KMS-11 (cell line): ENCODE data around the gene ATP6V1B1.

Experiments used
- H2AFZ ChIP-seq: fragments of 200-600 bp; sonication (generic); 2 replicates; pipeline ENCODE4 v1.6.1; 2016; ENCODE audit warnings: antibody characterized with exemption, mixed run types, low read depth
- H3K27ac ChIP-seq: fragments of 200-600 bp; sonication (generic); 2 replicates; pipeline ENCODE4 v1.6.1; 2016; ENCODE audit warnings: mild to moderate bottlenecking, mixed run types
- H3K27me3 ChIP-seq: fragments of 200-600 bp; sonication (generic); 2 replicates; pipeline ENCODE4 v1.6.1; 2017; ENCODE audit warnings: mild to moderate bottlenecking, low read depth, mixed run types, moderate library complexity; ENCODE audit not compliant: insufficient read depth
- H3K36me3 ChIP-seq: fragments of 200-600 bp; sonication (generic); 2 replicates; pipeline ENCODE4 v1.6.1; 2017; ENCODE audit warnings: mild to moderate bottlenecking, mixed run types; ENCODE audit not compliant: insufficient read depth
- H3K4me1 ChIP-seq: fragments of 200-600 bp; sonication (generic); 2 replicates; pipeline ENCODE4 v1.6.1; 2016; ENCODE audit warnings: mild to moderate bottlenecking, low read depth, mixed run types; ENCODE audit not compliant: poor library complexity, severe bottlenecking
- H3K4me2 ChIP-seq: fragments of 200-600 bp; sonication (generic); 2 replicates; pipeline ENCODE4 v1.7.0; 2016; ENCODE audit warnings: mild to moderate bottlenecking, mixed run types
- H3K4me3 ChIP-seq: fragments of 200-600 bp; sonication (generic); IDR thresholded peaks from 2 replicates; pipeline ENCODE4 v1.6.1; 2017; ENCODE audit warnings: low read depth, low read length, mixed read lengths; ENCODE audit not compliant: insufficient read depth
- H3K79me2 ChIP-seq: fragments of 200-600 bp; sonication (generic); 2 replicates; pipeline ENCODE4 v1.6.1; 2016; ENCODE audit warnings: low read depth, mixed run types; ENCODE audit not compliant: insufficient read depth
- H3K9ac ChIP-seq: fragments of 200-600 bp; sonication (generic); 2 replicates; pipeline ENCODE4 v1.6.1; 2016; ENCODE audit warnings: mild to moderate bottlenecking, mixed run types
- H4K20me1 ChIP-seq: fragments of 200-600 bp; sonication (generic); 2 replicates; pipeline ENCODE4 v1.6.1; 2016; ENCODE audit warnings: mild to moderate bottlenecking, mixed run types; ENCODE audit not compliant: insufficient read depth
- CTCF ChIP-seq: fragments of 200-600 bp; sonication (generic); conservative IDR thresholded peaks from 2 replicates; pipeline ENCODE4 v1.6.1; 2017; ENCODE audit warnings: low read depth, mild to moderate bottlenecking, antibody characterized with exemption, low read length, moderate library complexity, mixed read lengths

The ATP6V1B1 gene

GRCh38 chr2:70960833-70961647, 25.3 kb downstream of the ATP6V1B1 start:
- H3K4me1 ChIP-seq, result no peaks in the 10 kb centered on the region
- H4K20me1 ChIP-seq, result no peaks in the 10 kb centered on the region
- no peak overlapping the region for H3K4me3 ChIP-seq
- no peak overlapping the region for H3K4me2 ChIP-seq
- H3K36me3 ChIP-seq, result no peaks in the 10 kb centered on the region
- TF ChIP-seq CTCF, result no peak
- H3K79me2 ChIP-seq, result no peaks in the 10 kb centered on the region
- peaks cover 6% of the 10 kb centered on the region for H3K27me3 ChIP-seq
- no peak overlapping the region for H3K27ac ChIP-seq
- H3K9ac ChIP-seq, result no peak overlapping the region
- H2AFZ ChIP-seq, result no peak overlapping the region

GRCh38 chr2:70961648-70961994, 25.9 kb downstream of the ATP6V1B1 start:
- H3K36me3 ChIP-seq, result no peaks in the 10 kb centered on the region
- H3K27me3 ChIP-seq, result peaks cover 6% of the 10 kb centered on the region
- H2AFZ ChIP-seq, result no peak overlapping the region
- no peak overlapping the region for H3K4me2 ChIP-seq
- H3K4me3 ChIP-seq, result no peak overlapping the region
- no peaks in the 10 kb centered on the region for H3K79me2 ChIP-seq
- H3K4me1 ChIP-seq, result no peaks in the 10 kb centered on the region
- H3K9ac ChIP-seq, result no peak overlapping the region
- TF ChIP-seq CTCF, result no peak
- H3K27ac ChIP-seq, result no peak overlapping the region
- no peaks in the 10 kb centered on the region for H4K20me1 ChIP-seq

GRCh38 chr2:70962211-70962884, 26.6 kb downstream of the ATP6V1B1 start:
- Histone ChIP-seq H3K4me2 (no peak overlapping the region), H4K20me1 (no peaks in the 10 kb centered on the region), H3K4me1 (no peaks in the 10 kb centered on the region), H3K4me3 (no peak overlapping the region), H2AFZ (no peak overlapping the region), H3K27ac (no peak overlapping the region), H3K9ac (no peak overlapping the region), H3K36me3 (no peaks in the 10 kb centered on the region), H3K27me3 (peaks cover 6% of the 10 kb centered on the region), H3K79me2 (no peaks in the 10 kb centered on the region)
- no peak for TF ChIP-seq CTCF

GRCh38 chr2:70962885-70963878, 27.5 kb downstream of the ATP6V1B1 start:
- H3K27me3 ChIP-seq, result peaks cover 6% of the 10 kb centered on the region

More at GRCh38 chr2:70962885-70963878, 27.5 kb downstream of the ATP6V1B1 start:
- Histone ChIP-seq H3K9ac (no peak overlapping the region), H3K4me1 (no peaks in the 10 kb centered on the region), H4K20me1 (no peaks in the 10 kb centered on the region), H3K27ac (no peak overlapping the region), H3K4me3 (no peak overlapping the region), H3K36me3 (no peaks in the 10 kb centered on the region), H2AFZ (no peak overlapping the region), H3K4me2 (no peak overlapping the region), H3K79me2 (no peaks in the 10 kb centered on the region)
- TF ChIP-seq CTCF, result no peak
